HG03432 (cell line): Measurements from ENCODE around the gene TM7SF3.
"Not testable (repeated sequence)": the region's sequence is repeated elsewhere in the genome, so short reads cannot be mapped to it uniquely, and the experiment has no call there.

ENCODE experiments used
- ATAC-seq: cut with Tn5 transposase; IDR thresholded peaks from one replicate; pipeline ENCODE4 v1.9.1; 2021; ENCODE audit warnings: mild to moderate bottlenecking, moderate library complexity; ENCODE audit not compliant: unreplicated experiment

The TM7SF3 gene

DNA sequence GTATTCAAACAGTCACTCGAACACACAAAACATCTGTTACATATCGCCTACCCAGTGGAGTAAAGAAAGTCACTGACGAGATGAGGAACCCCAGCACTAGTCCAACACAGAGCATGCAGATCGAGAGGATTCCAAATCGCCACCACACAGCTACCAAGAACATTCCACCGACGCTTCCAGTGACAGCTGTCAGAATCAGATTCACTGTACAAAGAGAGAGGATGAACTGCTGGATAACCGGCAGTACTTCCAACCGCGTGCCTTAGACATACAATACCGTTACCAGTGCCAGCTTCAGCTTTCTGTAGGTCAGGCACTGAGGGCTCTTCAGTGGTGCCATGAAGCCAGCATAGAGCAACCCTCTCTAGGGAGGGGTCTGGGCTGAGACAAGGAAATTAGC lies 34.5 kb downstream of the TM7SF3 start:
- no peak for ATAC-seq

DNA sequence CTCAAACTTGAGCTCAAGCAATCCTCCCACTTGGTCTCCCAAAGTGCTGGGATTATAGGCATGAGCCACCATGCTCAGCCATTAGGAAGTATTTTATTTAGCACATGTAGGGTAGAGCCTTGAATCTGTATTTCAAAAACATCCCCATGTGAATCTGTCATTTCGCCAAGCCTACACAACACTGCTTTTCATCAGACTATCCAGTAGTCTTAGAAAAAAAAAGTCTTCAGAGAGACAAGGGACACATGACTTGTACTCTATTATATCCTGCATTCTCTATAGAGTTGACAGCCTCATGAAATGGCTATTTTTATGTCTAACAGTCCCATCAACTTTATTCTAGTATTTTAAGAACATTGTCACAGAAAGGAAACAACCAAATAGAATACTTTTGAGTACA lies 35.4 kb downstream of the TM7SF3 start:
- no peak for ATAC-seq

DNA sequence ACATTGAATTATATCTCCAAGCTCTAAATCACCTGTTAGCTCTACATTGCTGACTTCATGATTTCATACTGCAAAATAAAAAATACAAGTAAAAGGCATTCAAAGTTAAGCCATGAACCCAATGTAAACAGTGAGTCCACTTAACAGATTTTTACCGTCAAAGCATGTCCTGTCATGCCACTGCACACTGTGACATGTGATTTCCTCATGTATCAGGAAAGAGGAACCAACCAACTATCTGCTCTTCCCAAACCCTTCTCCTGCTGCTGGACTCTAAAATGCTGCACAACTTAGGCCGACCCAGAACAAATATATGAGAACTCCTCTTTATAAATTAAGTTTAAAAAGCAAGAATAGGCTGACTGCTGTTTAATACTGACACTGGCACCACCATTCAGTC lies 37.5 kb downstream of the TM7SF3 start:
- no peak for ATAC-seq

DNA sequence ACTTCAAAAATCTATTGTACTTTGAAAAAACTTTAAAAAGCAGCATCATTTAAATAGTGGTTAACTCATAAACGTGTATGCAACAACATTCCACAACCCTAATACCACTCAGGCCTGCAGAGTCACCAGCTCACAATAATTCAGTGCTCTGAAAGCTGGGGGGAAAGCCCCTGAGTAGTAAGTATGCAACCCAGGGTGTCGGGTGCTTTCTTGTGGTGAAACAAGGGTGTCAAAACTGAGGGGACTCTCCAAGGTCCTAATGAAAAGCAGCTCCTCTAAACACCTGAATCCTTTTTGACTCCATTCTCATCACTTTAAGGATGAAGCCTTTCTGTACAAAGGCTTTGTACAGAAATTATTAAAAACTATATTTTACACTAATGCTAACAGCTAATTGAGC lies 42.2 kb downstream of the TM7SF3 start:
- peak; percentile 99 for ATAC-seq

DNA sequence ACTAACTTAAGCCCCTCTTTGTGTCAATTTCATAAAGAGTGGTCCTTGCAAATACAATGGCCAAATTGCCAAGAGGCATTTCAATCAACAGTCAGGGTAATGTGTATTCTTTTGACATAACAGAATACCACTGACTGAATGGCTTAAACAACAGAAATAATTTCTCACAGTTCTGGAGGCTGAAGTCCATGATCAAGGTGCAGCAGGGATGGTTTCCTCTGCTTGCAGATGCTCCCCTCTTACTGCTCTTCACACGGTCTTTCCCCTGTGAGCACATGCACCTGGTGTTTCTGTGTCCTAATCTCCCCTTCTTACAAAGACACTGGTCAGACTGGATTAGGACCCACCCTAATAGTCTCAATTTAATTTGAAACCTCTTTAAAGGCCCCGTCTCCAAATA lies 44.0 kb downstream of the TM7SF3 start:
- no peak for ATAC-seq

DNA sequence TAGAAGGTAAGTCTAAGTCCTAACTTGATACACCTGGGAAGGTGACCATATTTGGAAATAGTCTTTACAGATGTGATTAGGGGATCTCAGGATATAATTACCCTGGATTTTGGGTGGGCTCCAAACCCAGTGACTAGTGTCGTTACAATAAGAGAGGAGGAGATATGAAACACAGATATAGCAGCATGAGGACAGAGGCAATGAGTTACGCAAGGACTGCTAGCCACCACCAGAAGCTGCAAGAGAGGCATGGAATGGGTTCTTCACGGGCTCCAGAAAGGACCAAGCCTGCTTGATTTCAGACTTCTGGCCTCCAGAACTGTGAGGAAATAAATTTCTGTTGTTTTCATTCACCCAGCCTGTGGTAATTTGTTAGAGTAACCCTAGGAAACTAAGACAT lies 47.3 kb downstream of the TM7SF3 start:
- ATAC-seq: no peak

DNA sequence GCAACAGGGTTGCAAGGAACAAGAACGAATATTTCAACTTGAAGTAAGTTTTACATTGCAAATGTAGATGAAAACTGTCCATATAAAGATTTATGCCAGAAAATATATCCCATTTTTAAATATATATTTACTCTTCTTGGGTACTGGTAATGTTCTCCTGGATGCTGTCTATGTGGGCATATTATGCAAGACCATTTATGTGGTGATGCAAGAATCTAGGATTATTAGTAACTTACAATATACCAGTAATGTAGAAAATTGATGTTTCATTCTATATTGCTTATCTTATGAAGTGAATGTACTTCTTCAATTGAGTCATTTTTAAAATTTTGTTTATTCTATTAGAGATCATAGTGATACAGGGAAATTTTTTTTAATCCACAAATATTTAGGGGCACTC lies 50.8 kb downstream of the TM7SF3 start:
- ATAC-seq: no peak

DNA sequence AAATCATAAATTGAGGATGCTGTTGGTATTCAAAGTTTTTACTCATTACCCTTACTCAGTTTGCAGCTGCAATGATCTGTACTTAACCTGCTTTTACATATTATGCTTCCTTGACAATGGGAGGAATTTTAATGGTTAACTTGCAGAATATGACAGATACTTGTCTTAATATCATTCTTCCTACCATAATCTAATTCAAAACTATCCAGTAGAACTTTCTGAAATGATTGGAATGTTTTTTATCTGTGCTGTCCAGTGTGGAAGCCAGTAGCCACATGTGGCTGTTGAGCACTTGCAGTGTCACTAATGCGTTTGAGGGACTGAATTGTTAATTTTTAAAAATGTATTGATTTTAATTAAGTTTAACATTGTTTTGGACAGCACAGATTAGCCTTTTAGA lies 52.4 kb downstream of the TM7SF3 start:
- ATAC-seq: no peak

DNA sequence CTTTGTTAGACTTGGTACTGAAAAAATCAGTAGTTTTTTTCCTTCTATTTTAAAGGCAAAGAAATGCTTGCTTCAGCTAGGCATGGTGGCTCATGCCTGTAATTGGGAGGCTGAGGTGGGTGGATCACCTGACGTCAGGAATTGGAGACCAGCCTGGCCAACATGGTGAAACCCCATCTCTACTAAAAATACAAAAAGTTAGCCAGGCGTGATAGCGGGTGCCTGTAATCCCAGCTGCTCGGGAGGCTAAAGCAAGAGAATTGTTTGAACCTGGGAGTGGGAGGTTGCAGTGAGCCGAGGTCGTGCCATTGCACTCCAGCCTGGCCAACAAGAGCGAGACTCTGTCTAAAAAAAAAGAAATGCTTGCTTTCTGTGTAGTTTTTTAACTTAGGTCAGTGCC lies 52.8 kb downstream of the TM7SF3 start:
- not testable (repeated sequence) for ATAC-seq

DNA sequence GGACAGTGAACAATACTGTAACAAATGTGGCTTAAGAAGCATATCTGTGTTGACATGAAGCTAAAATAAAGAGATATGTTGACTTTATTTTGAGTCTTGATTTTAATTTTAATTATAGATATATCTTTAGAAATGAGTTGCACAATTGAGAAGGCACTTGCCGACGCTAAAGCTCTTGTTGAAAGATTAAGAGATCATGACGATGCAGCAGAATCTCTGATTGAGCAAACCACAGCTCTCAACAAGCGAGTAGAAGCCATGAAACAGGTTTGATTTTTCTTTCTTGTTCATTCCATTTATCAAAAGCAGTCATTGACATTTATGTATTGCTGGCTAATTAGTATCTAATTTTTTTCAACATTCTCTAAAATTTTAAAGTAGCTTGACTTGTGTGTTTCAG lies 60.2 kb downstream of the TM7SF3 start:
- no peak for ATAC-seq

DNA sequence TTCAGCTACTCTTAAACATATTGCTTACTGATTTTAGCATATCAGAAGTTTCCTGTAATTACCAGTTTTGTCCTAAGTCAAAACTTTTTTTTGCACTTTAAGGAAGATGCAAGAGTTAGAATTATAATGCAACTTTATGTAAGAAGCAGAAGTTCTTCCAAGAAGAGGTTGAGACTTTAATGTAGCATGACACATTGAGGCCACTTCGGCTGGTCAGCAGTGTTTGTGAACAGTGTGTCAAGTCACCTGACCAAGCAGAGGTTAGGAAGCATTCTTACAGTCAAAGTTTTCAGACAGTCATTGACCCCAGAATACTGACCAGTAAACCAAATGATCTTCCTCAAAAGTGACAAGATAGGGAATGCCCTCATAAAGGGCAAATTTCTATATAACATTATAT lies 60.7 kb downstream of the TM7SF3 start:
- ATAC-seq: no peak

DNA sequence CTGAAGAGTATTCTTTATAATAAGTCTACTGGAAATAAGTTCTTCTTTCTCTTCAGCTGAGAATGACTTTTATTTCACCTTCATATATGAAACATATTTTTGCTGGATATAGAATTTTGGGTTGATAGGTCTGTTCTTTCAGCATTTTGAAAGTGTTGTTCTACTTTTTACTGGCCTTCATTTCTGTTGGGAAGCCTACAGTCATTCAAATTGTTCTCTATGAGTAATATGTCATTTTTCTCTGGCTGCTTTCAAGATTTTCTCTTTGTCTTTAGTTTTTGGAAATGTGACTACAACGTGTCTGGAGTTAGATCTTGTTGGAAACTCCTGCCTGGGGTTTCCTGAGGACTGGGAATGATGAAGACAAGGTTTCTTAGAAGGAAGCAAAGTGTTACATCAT lies 65.9 kb downstream of the TM7SF3 start:
- ATAC-seq: no peak

DNA sequence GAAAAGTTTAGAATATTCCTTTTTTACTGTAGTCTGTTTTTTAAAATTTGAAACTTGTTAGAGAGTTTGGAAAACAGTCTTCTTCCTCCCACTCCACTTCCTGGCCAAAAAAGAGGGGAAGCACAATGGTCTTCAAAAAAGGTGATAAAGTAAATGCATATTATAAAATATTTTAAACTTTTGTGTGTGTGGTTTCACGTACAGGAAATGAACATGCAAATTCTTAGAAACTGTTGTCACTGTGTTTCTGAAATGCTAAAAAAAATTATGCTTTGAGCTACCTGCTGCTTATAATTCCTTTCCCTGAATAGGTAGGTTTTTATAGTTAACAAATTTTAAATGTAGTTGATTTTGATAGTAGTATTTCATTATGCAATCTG lies 73.0 kb downstream of the TM7SF3 start:
- ATAC-seq: no peak

DNA sequence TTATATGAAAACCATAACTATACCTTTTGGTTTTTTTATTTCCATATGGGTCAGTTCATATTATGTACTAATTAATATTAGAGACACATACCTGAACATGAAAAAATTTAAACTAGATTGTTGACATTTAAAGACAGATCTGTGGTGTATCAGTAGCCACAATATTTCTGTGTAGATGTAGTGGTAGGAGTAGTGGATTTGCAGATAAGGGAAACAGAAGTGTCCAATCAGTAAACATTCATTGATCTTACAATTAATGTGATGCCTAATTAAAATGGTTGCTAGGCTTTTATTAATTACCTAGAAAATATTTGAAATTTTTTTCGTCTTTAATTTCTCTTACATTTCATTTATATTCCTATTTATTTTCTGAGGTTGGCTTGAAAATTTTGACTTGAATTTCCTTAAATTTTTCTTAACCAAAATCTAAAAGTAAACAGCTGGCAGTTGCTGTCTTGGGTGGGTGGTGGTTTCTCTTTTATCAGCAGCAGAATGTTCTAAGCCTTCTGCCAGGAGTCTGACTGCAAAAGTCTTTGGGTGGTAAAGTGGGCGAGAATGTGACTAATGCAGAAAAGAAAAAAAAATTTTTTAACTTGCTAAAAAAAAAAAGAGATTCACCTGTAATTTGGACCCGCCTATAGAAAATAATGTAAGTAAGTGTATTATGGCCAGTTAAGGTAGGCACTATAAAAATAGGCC lies 73.5 kb downstream of the TM7SF3 start:
- no peak for ATAC-seq

DNA sequence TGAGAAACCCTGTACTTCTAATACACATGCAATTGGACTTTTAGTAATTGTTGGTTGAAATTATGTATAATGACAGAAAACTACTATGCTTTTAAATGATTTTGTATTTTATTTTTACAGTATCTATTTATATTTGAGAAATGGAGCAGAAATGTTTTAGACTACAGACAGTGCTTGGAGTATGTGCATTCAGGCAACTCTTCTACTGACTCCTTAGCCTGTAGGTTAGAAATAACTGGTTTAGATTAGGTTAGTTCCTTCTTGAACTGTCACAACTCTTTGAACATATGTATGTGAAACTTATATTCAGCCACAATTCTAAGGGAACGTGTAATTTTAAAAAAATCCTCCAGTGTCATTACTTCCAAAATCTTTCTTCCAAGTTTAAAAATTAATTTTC lies 74.2 kb downstream of the TM7SF3 start:
- ATAC-seq: no peak

DNA sequence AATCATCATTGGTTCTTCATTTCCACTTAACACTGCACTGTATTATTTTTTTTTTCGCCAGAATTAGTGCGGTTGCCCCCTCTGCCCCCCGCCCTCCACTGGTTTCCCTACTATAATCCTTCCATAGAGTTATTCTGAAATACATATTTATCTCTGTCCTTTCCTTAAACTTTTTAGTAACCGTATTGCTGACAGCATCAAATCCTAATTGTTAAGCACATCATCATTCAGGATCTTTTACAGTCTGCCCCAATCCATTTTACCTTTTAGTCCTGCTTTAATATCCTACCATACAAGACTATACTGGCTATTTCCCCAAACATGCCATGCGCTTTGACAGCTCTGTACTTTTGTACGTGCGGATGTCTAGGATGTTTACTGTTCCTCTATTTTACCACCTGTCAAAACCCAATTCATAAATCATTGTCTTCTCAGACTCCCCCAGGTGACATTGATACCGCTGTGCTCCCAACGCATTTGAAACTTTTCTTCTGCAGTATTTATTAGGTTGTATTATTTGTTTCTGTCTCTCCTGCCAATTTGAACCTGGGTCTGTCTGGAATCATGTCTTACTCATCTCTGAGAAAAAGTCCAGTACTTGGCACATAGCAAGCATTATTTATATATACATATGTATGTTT lies 74.9 kb downstream of the TM7SF3 start:
- no peak for ATAC-seq

DNA sequence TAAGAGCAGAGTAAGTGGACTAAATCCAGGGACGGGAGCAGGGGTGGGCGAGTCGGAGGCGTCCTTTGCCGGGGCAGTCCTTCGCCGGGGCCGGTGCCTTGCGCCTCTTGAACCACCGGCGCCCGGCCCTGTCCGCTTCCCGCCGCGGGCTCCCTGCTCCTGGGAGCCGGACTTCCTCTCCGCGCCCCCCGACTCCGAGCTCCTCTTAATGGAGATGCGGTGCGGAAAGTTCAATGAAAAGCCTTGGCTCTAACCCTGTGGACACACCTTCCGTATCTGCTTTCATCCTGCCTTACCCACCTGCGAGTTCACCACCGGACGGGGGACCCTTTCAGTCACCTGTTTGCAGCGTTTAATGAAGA lies 75.5 kb downstream of the TM7SF3 start:
- peak; percentile 15 for ATAC-seq

DNA sequence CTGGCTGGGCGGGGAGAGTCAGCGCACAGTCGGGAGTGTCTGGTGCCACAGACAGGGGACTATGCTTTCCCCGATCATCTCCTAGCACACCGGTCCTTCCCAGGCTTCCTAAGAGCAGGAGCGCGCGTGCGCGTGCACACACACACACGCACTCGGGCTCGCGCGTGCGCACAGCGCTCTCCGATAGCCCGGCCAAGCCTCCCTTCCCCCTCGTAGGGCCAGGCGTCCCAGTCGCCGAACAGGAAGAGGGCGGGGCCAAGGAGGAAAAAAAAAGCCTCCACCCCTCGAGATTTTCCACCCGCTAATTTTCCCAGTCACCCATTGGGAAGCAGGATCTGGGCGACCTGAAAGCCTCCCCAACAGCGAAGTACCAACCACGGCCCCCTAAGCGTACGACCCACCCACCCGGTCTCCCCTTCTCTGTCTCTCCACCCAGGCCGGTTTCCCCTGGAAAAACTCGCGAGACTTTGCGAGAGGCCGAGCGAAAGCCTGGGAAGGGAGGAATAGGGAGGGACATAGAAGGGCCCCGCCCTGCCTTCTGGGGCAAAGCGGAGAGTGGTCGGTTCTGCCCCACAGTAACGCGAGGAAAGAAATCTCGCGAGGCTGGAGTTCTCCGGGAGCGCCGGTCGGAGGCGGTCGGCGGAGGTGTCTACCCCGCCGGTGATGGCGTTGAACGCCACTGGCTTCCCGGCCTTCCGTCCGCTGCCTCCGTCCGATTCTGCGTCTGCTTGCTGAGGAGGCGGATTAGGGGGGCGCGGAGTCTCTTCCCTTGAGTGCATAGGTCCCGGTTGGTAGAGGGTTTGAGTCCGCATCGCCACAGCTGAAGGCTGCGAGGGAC lies 76.1 kb downstream of the TM7SF3 start, which contains the start of the genes FGFR1OP2 and INTS13:
TSS of gene FGFR1OP2 (plus strand) at position 608 of the 838 bp plus-strand sequence. CDS start 15,689 bp downstream, outside the sequence.
TSS of gene INTS13 (minus strand) at position 119 of the 838 bp plus-strand sequence. CDS start 1,178 bp downstream, outside the sequence.
- peak; percentile 89 for ATAC-seq

DNA sequence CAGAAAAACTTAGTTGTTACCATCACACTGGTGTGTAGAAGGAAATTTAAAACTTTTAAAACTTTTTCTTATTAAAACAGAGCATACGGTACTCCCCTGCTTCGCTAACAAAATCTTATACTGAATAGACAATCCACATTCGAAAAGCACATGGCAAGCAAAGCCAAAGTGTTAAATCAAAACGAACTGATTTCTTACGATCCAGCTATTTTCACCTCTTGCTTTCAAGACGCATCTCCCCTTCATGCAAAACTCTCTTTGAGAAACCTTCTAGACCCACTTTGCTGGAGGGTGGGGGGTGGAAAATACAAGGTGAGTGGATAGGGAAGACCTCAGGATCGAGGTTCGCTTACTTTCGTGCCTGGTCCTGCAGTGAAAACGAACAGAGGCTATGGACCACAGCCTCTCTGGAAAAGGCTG lies 76.7 kb downstream of the TM7SF3 start:
- ATAC-seq: no peak

DNA sequence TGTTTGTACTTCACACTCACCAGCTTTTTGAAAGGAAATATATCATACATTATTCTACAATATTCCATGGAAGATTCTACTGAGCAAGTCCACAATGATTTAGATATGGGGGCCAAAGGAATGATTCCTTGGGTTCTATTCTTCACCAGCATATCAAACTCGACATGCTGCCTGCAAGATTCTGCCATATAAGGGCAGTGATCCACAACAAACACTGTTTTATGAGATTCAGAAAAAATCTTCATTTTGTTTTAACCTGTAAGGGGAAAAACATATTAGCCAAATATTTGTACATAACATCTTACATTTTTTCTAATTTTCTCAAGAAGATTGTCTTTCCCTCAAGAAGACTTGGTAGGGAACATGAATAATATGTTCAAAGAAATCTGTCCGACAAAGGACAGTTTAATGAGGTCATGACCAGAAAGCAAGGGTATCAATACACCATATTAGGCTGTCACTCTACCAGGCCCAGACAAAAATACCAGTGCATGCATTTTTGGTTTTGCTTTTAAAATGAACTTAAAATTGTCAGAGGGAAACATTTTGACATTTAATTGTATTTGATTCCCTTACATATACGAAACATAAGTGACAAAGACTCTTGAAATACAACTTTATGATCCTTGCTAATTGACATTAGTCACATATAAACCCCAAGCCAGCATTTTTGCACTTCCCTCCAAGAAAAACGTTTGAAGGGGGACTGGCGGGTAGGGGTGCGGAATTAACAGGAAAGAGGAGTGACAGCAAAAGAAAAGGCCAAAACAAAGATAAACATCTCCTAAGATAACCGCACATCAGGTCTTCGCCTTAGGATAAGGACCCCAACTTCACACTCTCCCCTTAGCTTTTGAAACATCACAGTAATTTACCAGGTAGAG lies 77.4 kb downstream of the TM7SF3 start:
- ATAC-seq: no peak
